OCI-LY1 (cell line): ENCODE results near the gene PLA2G2F.

Experiments
- H2AFZ ChIP-seq: fragments of 200-600 bp; sonication (generic), shearing (Covaris generic); 2 replicates; pipeline ENCODE4 v1.6.0; 2014; ENCODE audit warnings: antibody characterized with exemption, mild to moderate bottlenecking, low read length
- H3F3A ChIP-seq: fragments of 200-600 bp; sonication (generic), shearing (Covaris generic); 2 replicates; pipeline ENCODE4 v1.6.0; 2014; ENCODE audit warnings: mild to moderate bottlenecking, antibody characterized with exemption, low read length, moderate library complexity; ENCODE audit not compliant: insufficient read depth
- H3K27ac ChIP-seq: fragments of 200-600 bp; sonication (generic); 2 replicates; pipeline ENCODE4 v1.5.1; 2014; ENCODE audit warnings: low read length, mixed run types, mild to moderate bottlenecking, low read depth; ENCODE audit not compliant: poor library complexity, severe bottlenecking
- H3K27me3 ChIP-seq: fragments of 200-600 bp; sonication (generic); 2 replicates; pipeline ENCODE4 v1.6.0; 2014; ENCODE audit warnings: antibody characterized with exemption, mild to moderate bottlenecking, low read length, moderate library complexity; ENCODE audit not compliant: insufficient read depth
- H3K36me3 ChIP-seq: fragments of 200-600 bp; sonication (generic); 2 replicates; pipeline ENCODE4 v1.6.1; 2014; ENCODE audit warnings: mild to moderate bottlenecking, antibody characterized with exemption, low read length, moderate library complexity, mixed read lengths; ENCODE audit not compliant: insufficient read depth
- H3K4me1 ChIP-seq: fragments of 200-600 bp; sonication (generic); 2 replicates; pipeline ENCODE4 v1.5.1; 2014; ENCODE audit warnings: mild to moderate bottlenecking, low read length, moderate library complexity; ENCODE audit not compliant: insufficient read depth, severe bottlenecking
- H3K4me2 ChIP-seq: fragments of 200-600 bp; sonication (generic), shearing (Covaris generic); 2 replicates; pipeline ENCODE4 v1.6.1; 2014; ENCODE audit warnings: low read length
- H3K4me3 ChIP-seq: fragments of 200-600 bp; sonication (generic); 2 replicates; pipeline ENCODE4 v1.5.1; 2014; ENCODE audit warnings: low read length, low read depth, mild to moderate bottlenecking, mixed read lengths; ENCODE audit not compliant: poor library complexity, severe bottlenecking
- H3K79me2 ChIP-seq: fragments of 200-600 bp; shearing (Covaris generic); 2 replicates; pipeline ENCODE4 v1.6.1; 2016; ENCODE audit warnings: mixed run types, low read length, mixed read lengths; ENCODE audit not compliant: insufficient read depth
- H3K9ac ChIP-seq: fragments of 200-600 bp; sonication (generic), shearing (Covaris generic); 2 replicates; pipeline ENCODE4 v1.6.1; 2014; ENCODE audit warnings: mild to moderate bottlenecking, low read length, mixed read lengths
- H3K9me2 ChIP-seq: fragments of 200-600 bp; sonication (generic), shearing (Covaris generic); 2 replicates; pipeline ENCODE4 v1.6.1; 2014; ENCODE audit warnings: low read depth, mild to moderate bottlenecking, low read length, mixed read lengths
- H3K9me3 ChIP-seq: fragments of 200-600 bp; shearing (Covaris generic); 2 replicates; pipeline ENCODE4 v1.6.1; 2014; ENCODE audit warnings: low read length, mixed read lengths
- H4K20me1 ChIP-seq: fragments of 200-600 bp; sonication (generic), shearing (Covaris generic); 2 replicates; pipeline ENCODE4 v1.6.0; 2016; ENCODE audit warnings: mild to moderate bottlenecking, low read length; ENCODE audit not compliant: insufficient read depth
- CTCF ChIP-seq: fragments of 200-600 bp; sonication (generic), shearing (Covaris generic); IDR thresholded peaks from 2 replicates; pipeline ENCODE4 v1.5.1; 2017; ENCODE audit warnings: mild to moderate bottlenecking, antibody characterized with exemption, low read length, moderate library complexity, mixed read lengths
- EZH2 ChIP-seq: fragments of 200-600 bp; sonication (generic), shearing (Covaris generic); IDR thresholded peaks from 2 replicates; pipeline ENCODE4 v1.8.0; 2017; ENCODE audit warnings: borderline replicate concordance, mixed run types, mild to moderate bottlenecking, antibody characterized with exemption, low read length, moderate library complexity, mixed read lengths

Gene PLA2G2F

GRCh38 chr1:20191266-20191825 is 52.2 kb downstream of the PLA2G2F start:
- Histone ChIP-seq H3K36me3 (no peaks in the 10 kb centered on the region), H3K9me2 (no peaks in the 10 kb centered on the region), H3K79me2 (no peaks in the 10 kb centered on the region), H3K4me1 (no peaks in the 10 kb centered on the region), H3K4me2 (no peak overlapping the region), H3K9ac (no peak overlapping the region), H2AFZ (no peak overlapping the region), H3K9me3 (no peaks in the 10 kb centered on the region), H3K27ac (no peak overlapping the region), H3F3A (no peaks in the 10 kb centered on the region), H4K20me1 (no peaks in the 10 kb centered on the region), H3K4me3 (no peak overlapping the region), H3K27me3 (peaks cover 3% of the 10 kb centered on the region; the same call in 1 of the 2 replicates)
- TF ChIP-seq CTCF: no peak
- TF ChIP-seq EZH2: no peak

GRCh38 chr1:20192364-20192763 is 53.2 kb downstream of the PLA2G2F start:
- Histone ChIP-seq H4K20me1 (no peaks in the 10 kb centered on the region), H3K79me2 (no peaks in the 10 kb centered on the region), H3K9ac (no peak overlapping the region), H3F3A (no peaks in the 10 kb centered on the region), H3K27me3 (peaks cover 3% of the 10 kb centered on the region; the same call in 1 of the 2 replicates), H3K4me1 (no peaks in the 10 kb centered on the region), H3K4me3 (no peak overlapping the region), H3K9me3 (no peaks in the 10 kb centered on the region), H3K36me3 (no peaks in the 10 kb centered on the region), H2AFZ (no peak overlapping the region), H3K4me2 (no peak overlapping the region), H3K9me2 (no peaks in the 10 kb centered on the region), H3K27ac (no peak overlapping the region)
- TF ChIP-seq EZH2: no peak
- TF ChIP-seq CTCF: no peak

- no peak overlapping the region for H3K4me2 ChIP-seq
- peaks cover 3% of the 10 kb centered on the region; the same call in 1 of the 2 replicates for H3K27me3 ChIP-seq
- H3K4me1 ChIP-seq: no peaks in the 10 kb centered on the region
- H4K20me1 ChIP-seq: no peaks in the 10 kb centered on the region
- H2AFZ ChIP-seq: no peak overlapping the region
- H3K79me2 ChIP-seq: no peaks in the 10 kb centered on the region
- no peaks in the 10 kb centered on the region for H3K9me2 ChIP-seq
- H3K9me3 ChIP-seq: no peaks in the 10 kb centered on the region
- H3K36me3 ChIP-seq: no peaks in the 10 kb centered on the region
- no peak overlapping the region for H3K9ac ChIP-seq
- no peak overlapping the region for H3K27ac ChIP-seq
- TF ChIP-seq CTCF (no peak), EZH2 (no peak)
- no peaks in the 10 kb centered on the region for H3F3A ChIP-seq
- no peak overlapping the region for H3K4me3 ChIP-seq
Observed at GRCh38 chr1:20192871-20193411, 53.8 kb downstream of the PLA2G2F start.
